IPS-20b (cell line): Measurements from ENCODE around the gene TSTD1.

ENCODE experiments used
- H3K27ac ChIP-seq: one replicate; pipeline ENCODE4 v1.5.1; 2013; ENCODE audit warnings: low read length
- H3K27me3 ChIP-seq: 2 replicates; pipeline ENCODE4 v1.6.1; 2013; ENCODE audit warnings: mild to moderate bottlenecking, low read length, inconsistent platforms; ENCODE audit not compliant: insufficient read depth
- H3K36me3 ChIP-seq: 2 replicates; pipeline ENCODE4 v1.6.1; 2013; ENCODE audit warnings: low read depth, mild to moderate bottlenecking, inconsistent platforms, low read length, moderate library complexity; ENCODE audit not compliant: insufficient read depth
- H3K4me1 ChIP-seq: 2 replicates; pipeline ENCODE4 v1.6.1; 2013; ENCODE audit warnings: mild to moderate bottlenecking, control low read depth, inconsistent platforms, low read length, moderate library complexity; ENCODE audit not compliant: insufficient read depth
- H3K4me3 ChIP-seq: 2 replicates; pipeline ENCODE4 v1.5.1; 2013; ENCODE audit warnings: mild to moderate bottlenecking, low read length, inconsistent platforms
- H3K9ac ChIP-seq: 2 replicates; pipeline ENCODE4 v1.6.1; 2013; ENCODE audit warnings: low read depth, mild to moderate bottlenecking, inconsistent platforms, low read length, moderate library complexity
- H3K9me3 ChIP-seq: 2 replicates; pipeline ENCODE4 v1.6.1; 2013; ENCODE audit warnings: mild to moderate bottlenecking, low read depth, low read length, inconsistent platforms; ENCODE audit not compliant: insufficient read depth

The TSTD1 gene

GRCh38 chr1:161038523-161039153 is at the start of gene TSTD1:
Gene TSTD1 (minus strand): TSS chr1:161038964. CDS start chr1:161038889, 75 bp downstream.
- Histone ChIP-seq H3K36me3 (peaks cover 49% of the 10 kb centered on the region), H3K4me1 (peaks cover 10% of the 10 kb centered on the region; the same call in 1 of the 2 replicates), H3K27ac (no peak within 1 kb of the TSS), H3K9me3 (no peaks in the 10 kb centered on the region), H3K9ac (no peak within 1 kb of the TSS), H3K4me3 (no peak within 1 kb of the TSS), H3K27me3 (no peaks in the 10 kb centered on the region)

- H3K4me3 ChIP-seq: no peak overlapping the region
- no peak overlapping the region for H3K27ac ChIP-seq
- H3K9ac ChIP-seq: no peak overlapping the region
- H3K36me3 ChIP-seq: no peaks in the 10 kb centered on the region
- no peaks in the 10 kb centered on the region for H3K9me3 ChIP-seq
- H3K27me3 ChIP-seq: no peaks in the 10 kb centered on the region; the same call in 1 of the 2 replicates
- no peaks in the 10 kb centered on the region for H3K4me1 ChIP-seq
Measured at GRCh38 chr1:161086457-161086856, 47.7 kb upstream of the TSTD1 start.

- no peak overlapping the region for H3K27ac ChIP-seq
- 0 out of 2 replicates have a peak, but pooled peaks cover 4% of the 10 kb centered on the region for H3K4me1 ChIP-seq
- no peak overlapping the region for H3K9ac ChIP-seq
Measured at GRCh38 chr1:161085165-161085564, 46.4 kb upstream of the TSTD1 start.

GRCh38 chr1:161084597-161084988 is 45.8 kb upstream of the TSTD1 start:
- no peak overlapping the region for H3K27ac ChIP-seq
- 0 out of 2 replicates have a peak, but pooled peaks cover 4% of the 10 kb centered on the region for H3K4me1 ChIP-seq
- no peak overlapping the region for H3K4me3 ChIP-seq
- no peaks in the 10 kb centered on the region for H3K9me3 ChIP-seq
- no peaks in the 10 kb centered on the region for H3K36me3 ChIP-seq
- H3K9ac ChIP-seq: no peak overlapping the region
- H3K27me3 ChIP-seq: no peaks in the 10 kb centered on the region

More at GRCh38 chr1:161085165-161085564, 46.4 kb upstream of the TSTD1 start:
- Histone ChIP-seq H3K27me3 (no peaks in the 10 kb centered on the region; the same call in 1 of the 2 replicates), H3K9me3 (no peaks in the 10 kb centered on the region), H3K36me3 (no peaks in the 10 kb centered on the region), H3K4me3 (no peak overlapping the region)

- no peaks in the 10 kb centered on the region for H3K9me3 ChIP-seq
- H3K9ac ChIP-seq: no peak overlapping the region
- H3K36me3 ChIP-seq: no peaks in the 10 kb centered on the region
- H3K4me3 ChIP-seq: no peak overlapping the region
- H3K27me3 ChIP-seq: no peaks in the 10 kb centered on the region
- no peak overlapping the region for H3K27ac ChIP-seq
- H3K4me1 ChIP-seq: 0 out of 2 replicates have a peak, but pooled peaks cover 4% of the 10 kb centered on the region
Measured at GRCh38 chr1:161083748-161084596, 45.2 kb upstream of the TSTD1 start.

GRCh38 chr1:161082996-161083747 is 44.4 kb upstream of the TSTD1 start:
- no peaks in the 10 kb centered on the region for H3K27me3 ChIP-seq
- H3K27ac ChIP-seq: no peak overlapping the region
- H3K4me3 ChIP-seq: no peak overlapping the region
- no peaks in the 10 kb centered on the region for H3K36me3 ChIP-seq
- H3K9me3 ChIP-seq: no peaks in the 10 kb centered on the region
- 0 out of 2 replicates have a peak, but pooled peaks cover 4% of the 10 kb centered on the region for H3K4me1 ChIP-seq
- no peak overlapping the region for H3K9ac ChIP-seq

- Histone ChIP-seq H3K9ac (no peak overlapping the region), H3K4me1 (0 out of 2 replicates have a peak, but pooled peaks cover 4% of the 10 kb centered on the region), H3K9me3 (no peaks in the 10 kb centered on the region), H3K27ac (no peak overlapping the region), H3K4me3 (no peak overlapping the region), H3K36me3 (no peaks in the 10 kb centered on the region), H3K27me3 (no peaks in the 10 kb centered on the region)
Measured at GRCh38 chr1:161082483-161082882, 43.7 kb upstream of the TSTD1 start.

- H3K27ac ChIP-seq: no peak overlapping the region
Measured at GRCh38 chr1:161081519-161081918, 42.8 kb upstream of the TSTD1 start.

GRCh38 chr1:161080441-161081405 is 42.0 kb upstream of the TSTD1 start:
- Histone ChIP-seq H3K27ac (no peak overlapping the region), H3K9me3 (no peaks in the 10 kb centered on the region), H3K27me3 (no peaks in the 10 kb centered on the region), H3K36me3 (no peaks in the 10 kb centered on the region), H3K4me3 (no peak overlapping the region), H3K9ac (no peak overlapping the region), H3K4me1 (0 out of 2 replicates have a peak, but pooled peaks cover 4% of the 10 kb centered on the region)

More at GRCh38 chr1:161081519-161081918, 42.8 kb upstream of the TSTD1 start:
- Histone ChIP-seq H3K36me3 (no peaks in the 10 kb centered on the region), H3K4me1 (0 out of 2 replicates have a peak, but pooled peaks cover 4% of the 10 kb centered on the region), H3K9ac (no peak overlapping the region), H3K27me3 (no peaks in the 10 kb centered on the region), H3K4me3 (no peak overlapping the region), H3K9me3 (no peaks in the 10 kb centered on the region)

- Histone ChIP-seq H3K4me3 (no peak overlapping the region), H3K4me1 (0 out of 2 replicates have a peak, but pooled peaks cover 4% of the 10 kb centered on the region), H3K27me3 (no peaks in the 10 kb centered on the region), H3K9me3 (no peaks in the 10 kb centered on the region), H3K9ac (no peak overlapping the region), H3K36me3 (no peaks in the 10 kb centered on the region), H3K27ac (no peak overlapping the region)
Measured at GRCh38 chr1:161079436-161080110, 40.8 kb upstream of the TSTD1 start.
